ENCODE data around the gene C17orf50. TPM values are rescaled to one million over a fixed set of nuclear protein-coding genes. Genes with fewer than 3 reads are reported as not detected.

C17orf50 gene
- polyA plus RNA-seq, 2 of the 4 experiments (the other 2 are of a cell fraction): 0.19 to 0.22 TPM

DNA sequence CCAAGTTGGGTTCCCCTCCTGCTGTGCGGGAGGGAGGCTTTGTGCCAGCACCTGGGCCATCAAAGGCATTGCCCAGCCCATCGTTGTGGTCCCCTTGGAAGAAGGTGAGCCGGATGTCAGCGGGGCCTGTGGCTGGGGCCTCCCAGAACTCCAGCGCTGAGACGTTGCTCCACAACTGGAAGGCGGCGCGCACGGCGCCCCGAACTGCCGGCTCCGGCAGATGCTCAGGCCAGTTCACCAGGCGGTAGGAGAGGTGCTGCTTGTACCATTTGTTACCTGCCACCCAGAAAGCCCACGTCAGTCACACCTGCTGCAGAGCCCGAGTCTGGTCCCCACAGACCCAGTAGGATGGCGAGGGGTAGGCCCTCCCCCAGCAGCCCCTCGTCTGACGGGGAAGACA, 12.4 kb downstream of the C17orf50 start:
- POLR2A ChIA-PET: no interaction called here
- DNase-seq (ENCODE audit: low read depth in 1 of 2, low spot score in 1 of 2): no peak

DNA sequence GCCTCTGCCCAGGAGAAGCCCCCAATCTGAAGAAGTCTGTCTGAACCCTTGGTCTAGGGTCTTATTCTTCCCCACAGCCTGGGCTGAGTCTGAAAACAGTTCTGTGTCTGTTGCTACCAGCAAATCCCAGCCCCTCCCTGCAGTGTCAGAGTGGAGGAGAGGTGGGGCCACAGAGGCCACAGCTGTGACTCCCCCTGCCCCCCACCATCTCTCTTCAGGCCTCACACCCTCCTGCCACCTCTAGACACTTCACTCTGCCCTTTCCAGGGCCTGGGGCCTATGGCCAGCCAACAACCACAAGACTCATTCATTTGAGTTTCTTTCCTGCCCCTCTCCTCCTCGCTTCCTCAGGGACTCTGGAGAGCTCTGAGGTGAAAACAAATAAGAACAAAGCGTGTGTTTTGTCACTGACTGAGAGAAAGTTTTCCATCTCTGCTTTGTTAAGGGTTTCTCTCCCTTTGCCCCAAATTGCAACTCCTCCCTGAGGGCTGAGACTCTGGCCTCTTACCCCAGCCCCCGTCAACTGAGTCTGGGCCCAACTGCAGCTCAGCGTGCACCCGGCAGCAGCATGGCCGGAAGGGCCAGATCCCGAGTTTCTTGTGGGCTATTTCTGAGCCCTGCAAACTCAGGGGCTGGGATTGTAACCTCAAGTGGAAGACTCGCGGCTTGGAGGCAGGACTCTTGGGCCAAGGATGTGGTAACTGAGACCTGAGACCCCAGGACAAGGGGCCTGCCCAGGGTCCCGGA, 13.2 kb downstream of the C17orf50 start:
- Histone ChIP-seq H3K4me1 (peaks cover 35% of the 10 kb centered on the region), H3K4me3 (no peak overlapping the region), H3K27ac (peak overlapping the region in 1 of 2 experiments; percentile 67; a peak in 3 of 6 replicates), H3K4me2 (no peak overlapping the region; the same call in 2 of the 3 replicates), H3K9me3 (no peaks in the 10 kb centered on the region)
- no peak for FAIRE-seq
- ATAC-seq: peak in 1 of 2 experiments; percentile 13; a peak in 2 of 6 replicates
- TF ChIP-seq HOXB5 (CRISPR knock-in tag; IDR thresholded peaks at IDR 0.05) (no peak), ZSCAN20 (CRISPR knock-in tag; IDR thresholded peaks at IDR 0.05) (no peak), SREBF2 (IDR thresholded peaks at IDR 0.05) (no peak), NFE2L2 (conservative IDR thresholded peaks at IDR 0.05; ENCODE audit: low read length) (no peak), RNF2 (IDR thresholded peaks at IDR 0.05; ENCODE audit: borderline replicate concordance, low read depth) (no peak), MAFK (IDR thresholded peaks at IDR 0.05; ENCODE audit: partially characterized antibody) (no peak), ZFP36 (IDR thresholded peaks at IDR 0.05; ENCODE audit: borderline replicate concordance, partially characterized antibody) (no peak), FOXS1 (CRISPR knock-in tag; IDR thresholded peaks at IDR 0.05) (no peak), HOXB13 (CRISPR knock-in tag; IDR thresholded peaks at IDR 0.05; ENCODE audit: low read depth) (no peak), FOSB (CRISPR knock-in tag; IDR thresholded peaks at IDR 0.05) (no peak), KDM5A (IDR thresholded peaks at IDR 0.05) (no peak), MAZ (IDR thresholded peaks at IDR 0.05; ENCODE audit: borderline replicate concordance, low read depth, low read length) (no peak), NR3C1 (IDR thresholded peaks at IDR 0.05) (no peak), ZC3H11A (IDR thresholded peaks at IDR 0.05) (no peak)
- TF ChIP-seq, protein P1, sequence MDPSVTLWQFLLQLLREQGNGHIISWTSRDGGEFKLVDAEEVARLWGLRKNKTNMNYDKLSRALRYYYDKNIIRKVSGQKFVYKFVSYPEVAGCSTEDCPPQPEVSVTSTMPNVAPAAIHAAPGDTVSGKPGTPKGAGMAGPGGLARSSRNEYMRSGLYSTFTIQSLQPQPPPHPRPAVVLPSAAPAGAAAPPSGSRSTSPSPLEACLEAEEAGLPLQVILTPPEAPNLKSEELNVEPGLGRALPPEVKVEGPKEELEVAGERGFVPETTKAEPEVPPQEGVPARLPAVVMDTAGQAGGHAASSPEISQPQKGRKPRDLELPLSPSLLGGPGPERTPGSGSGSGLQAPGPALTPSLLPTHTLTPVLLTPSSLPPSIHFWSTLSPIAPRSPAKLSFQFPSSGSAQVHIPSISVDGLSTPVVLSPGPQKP (IDR thresholded peaks at IDR 0.05; ENCODE audit: low read depth, low read length): no peak
- TF ChIP-seq, protein P2, sequence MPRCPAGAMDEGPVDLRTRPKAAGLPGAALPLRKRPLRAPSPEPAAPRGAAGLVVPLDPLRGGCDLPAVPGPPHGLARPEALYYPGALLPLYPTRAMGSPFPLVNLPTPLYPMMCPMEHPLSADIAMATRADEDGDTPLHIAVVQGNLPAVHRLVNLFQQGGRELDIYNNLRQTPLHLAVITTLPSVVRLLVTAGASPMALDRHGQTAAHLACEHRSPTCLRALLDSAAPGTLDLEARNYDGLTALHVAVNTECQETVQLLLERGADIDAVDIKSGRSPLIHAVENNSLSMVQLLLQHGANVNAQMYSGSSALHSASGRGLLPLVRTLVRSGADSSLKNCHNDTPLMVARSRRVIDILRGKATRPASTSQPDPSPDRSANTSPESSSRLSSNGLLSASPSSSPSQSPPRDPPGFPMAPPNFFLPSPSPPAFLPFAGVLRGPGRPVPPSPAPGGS (IDR thresholded peaks at IDR 0.05): no peak
- TF ChIP-seq, protein P3, sequence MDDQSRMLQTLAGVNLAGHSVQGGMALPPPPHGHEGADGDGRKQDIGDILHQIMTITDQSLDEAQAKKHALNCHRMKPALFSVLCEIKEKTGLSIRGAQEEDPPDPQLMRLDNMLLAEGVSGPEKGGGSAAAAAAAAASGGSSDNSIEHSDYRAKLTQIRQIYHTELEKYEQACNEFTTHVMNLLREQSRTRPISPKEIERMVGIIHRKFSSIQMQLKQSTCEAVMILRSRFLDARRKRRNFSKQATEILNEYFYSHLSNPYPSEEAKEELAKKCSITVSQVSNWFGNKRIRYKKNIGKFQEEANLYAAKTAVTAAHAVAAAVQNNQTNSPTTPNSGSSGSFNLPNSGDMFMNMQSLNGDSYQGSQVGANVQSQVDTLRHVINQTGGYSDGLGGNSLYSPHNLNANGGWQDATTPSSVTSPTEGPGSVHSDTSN (IDR thresholded peaks at IDR 0.05): no peak
- WGBS (ENCODE audit: missing lambda C conversion rate): 85% methylated on average over 10 of the region's 10 CpGs
- no peak for DNase-seq (ENCODE audit: low read depth in 1 of 2, low spot score in 1 of 2)
- POLR2A ChIA-PET: no interaction called here
- CTCF ChIA-PET: interaction anchor here (0.6 to 43.9 kb wide), 3 partner anchors 13 to 32 kb away, joined by 3 to 2039 read pairs (median 1116); partner anchors contain the start of genes C17orf50, GAS2L2, MMP28 and TAF15

More for the DNA sequence above, 12.4 kb downstream of the C17orf50 start:
- FAIRE-seq (no peak), ATAC-seq (no peak)
- Histone ChIP-seq H3K4me3 (no peak overlapping the region), H3K27ac (no peak overlapping the region), H3K4me2 (no peak overlapping the region), H3K4me1 (peaks cover 32% of the 10 kb centered on the region), H3K9me3 (no peaks in the 10 kb centered on the region)
- WGBS (ENCODE audit: missing lambda C conversion rate): 86% methylated on average over 18 of the region's 20 CpGs
- CTCF ChIA-PET: interaction anchor here (0.6 to 43.9 kb wide), 4 partner anchors 18 to 911 kb away, joined by 3 to 2039 read pairs (median 560); partner anchors contain the start of genes C17orf50, GAS2L2, MMP28 and TAF15
- TF ChIP-seq SREBF2 (IDR thresholded peaks at IDR 0.05) (no peak), TFCP2L1 (CRISPR knock-in tag; IDR thresholded peaks at IDR 0.05) (no peak), ZNF302 (CRISPR knock-in tag; IDR thresholded peaks at IDR 0.05) (no peak)
- TF ChIP-seq, protein P4, sequence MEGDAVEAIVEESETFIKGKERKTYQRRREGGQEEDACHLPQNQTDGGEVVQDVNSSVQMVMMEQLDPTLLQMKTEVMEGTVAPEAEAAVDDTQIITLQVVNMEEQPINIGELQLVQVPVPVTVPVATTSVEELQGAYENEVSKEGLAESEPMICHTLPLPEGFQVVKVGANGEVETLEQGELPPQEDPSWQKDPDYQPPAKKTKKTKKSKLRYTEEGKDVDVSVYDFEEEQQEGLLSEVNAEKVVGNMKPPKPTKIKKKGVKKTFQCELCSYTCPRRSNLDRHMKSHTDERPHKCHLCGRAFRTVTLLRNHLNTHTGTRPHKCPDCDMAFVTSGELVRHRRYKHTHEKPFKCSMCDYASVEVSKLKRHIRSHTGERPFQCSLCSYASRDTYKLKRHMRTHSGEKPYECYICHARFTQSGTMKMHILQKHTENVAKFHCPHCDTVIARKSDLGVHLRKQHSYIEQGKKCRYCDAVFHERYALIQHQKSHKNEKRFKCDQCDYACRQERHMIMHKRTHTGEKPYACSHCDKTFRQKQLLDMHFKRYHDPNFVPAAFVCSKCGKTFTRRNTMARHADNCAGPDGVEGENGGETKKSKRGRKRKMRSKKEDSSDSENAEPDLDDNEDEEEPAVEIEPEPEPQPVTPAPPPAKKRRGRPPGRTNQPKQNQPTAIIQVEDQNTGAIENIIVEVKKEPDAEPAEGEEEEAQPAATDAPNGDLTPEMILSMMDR (IDR thresholded peaks at IDR 0.05): no peak

All from A549 (cell line).